Caco-2 (cell line): ENCODE data around the gene PDHB. TPM values are rescaled to one million over a fixed set of nuclear protein-coding genes. Genes with fewer than 3 reads are reported as not detected.

Experiments
- BruUV-seq: library from RNA; stranded (reverse); fragments of 400-500 nt; replicated peaks from 2 replicates; lab custom pipeline; 2021; lab: Mats Ljungman, UMichigan
- CTCF ChIA-PET: fragments of 300-600 bp; sonication (Branson Sonifier 250); formaldehyde crosslinking; loops from one replicate; lab custom pipeline; 2022; ENCODE audit warnings: antibody characterized with exemption; lab: Charles Lee
- POLR2A ChIA-PET: fragments of 300-600 bp; sonication (Branson Sonifier 250); formaldehyde crosslinking; loops from one replicate; lab custom pipeline; 2022; ENCODE audit warnings: antibody characterized with exemption; lab: Charles Lee
- DNase-seq, 2 experiments: peaks; one replicate each; pipeline versions ENCODE4 v3.0.0 to v3.0.0-alpha.2; 2020 to 2022
- H3K27me3 ChIP-seq: replicated peaks from 2 replicates; pipeline ENCODE4 v1.6.0; 2011; ENCODE audit warnings: low read length; ENCODE audit not compliant: control insufficient read depth, insufficient read depth
- H3K36me3 ChIP-seq: 2 replicates; pipeline ENCODE4 v1.5.1; 2011; ENCODE audit warnings: low read length; ENCODE audit not compliant: control insufficient read depth, insufficient read depth
- H3K4me1 ChIP-seq: fragments of 250-450 bp; sonication (Bioruptor Pico); 2 replicates; pipeline ENCODE4 v1.5.1; 2020; ENCODE audit warnings: mild to moderate bottlenecking
- H3K4me3 ChIP-seq: 2 replicates; pipeline ENCODE4 v1.5.1; 2011; ENCODE audit warnings: low read depth, mild to moderate bottlenecking, control low read depth, low read length
- H3K9me3 ChIP-seq: fragments of 250-450 bp; sonication (Bioruptor Pico); 2 replicates; pipeline ENCODE4 v1.5.1; 2020; ENCODE audit warnings: mild to moderate bottlenecking, moderate library complexity
- H3K27ac Mint-ChIP-seq: one replicate; pipeline ENCODE4 v1.8.0; 2022; ENCODE audit warnings: mixed read lengths; ENCODE audit not compliant: unreplicated experiment
- H3K27me3 Mint-ChIP-seq: one replicate; pipeline ENCODE4 v1.8.0; 2022; ENCODE audit warnings: mixed read lengths; ENCODE audit not compliant: insufficient read depth, unreplicated experiment
- H3K36me3 Mint-ChIP-seq: one replicate; pipeline ENCODE4 v1.8.0; 2022; ENCODE audit warnings: mild to moderate bottlenecking, mixed read lengths; ENCODE audit not compliant: insufficient read depth, unreplicated experiment
- H3K4me1 Mint-ChIP-seq: one replicate; pipeline ENCODE4 v1.8.0; 2022; ENCODE audit warnings: low read depth, mixed read lengths; ENCODE audit not compliant: unreplicated experiment
- H3K4me3 Mint-ChIP-seq: one replicate; pipeline ENCODE4 v1.8.0; 2022; ENCODE audit warnings: mild to moderate bottlenecking, moderate library complexity, mixed read lengths; ENCODE audit not compliant: unreplicated experiment
- H3K9me3 Mint-ChIP-seq: one replicate; pipeline ENCODE4 v1.8.0; 2022; ENCODE audit warnings: mixed read lengths; ENCODE audit not compliant: unreplicated experiment
- intact Hi-C: fragments of 100-400 bp; cut with micrococcal nuclease; formaldehyde crosslinking; loops from one replicate; pipeline ENCODE4 v1.10.0; 2022; ENCODE audit not compliant: unreplicated experiment
- total RNA-seq: library from RNA; stranded (reverse); gene quantifications from 2 replicates; pipeline ENCODE4 v1.2.3, GENCODE V29; 2022
- TF ChIP-seq, protein P1 (sequence below), 2 experiments: fragments of 200-600 bp in 1 of 2; IDR thresholded peaks; 1 replicate in 1 of 2; 2 replicates in 1 of 2; pipeline versions ENCODE4 v1.5.1 to v1.8.0; 2011 to 2022; ENCODE audit warnings: antibody characterized with exemption in 1 of 2, control low read depth in 1 of 2, inconsistent platforms in 1 of 2, low read depth in 1 of 2, low read length in 1 of 2, mild to moderate bottlenecking in 1 of 2, moderate library complexity in 1 of 2; ENCODE audit not compliant: insufficient read depth in 1 of 2, severe bottlenecking in 1 of 2, unreplicated experiment in 1 of 2

The PDHB gene
- total RNA-seq, 1 experiment from 2014 or later = 89.8 TPM

GRCh38 chr3:58478781-58479180 lies 45.1 kb upstream of the PDHB start:
- TF ChIP-seq, protein P1, sequence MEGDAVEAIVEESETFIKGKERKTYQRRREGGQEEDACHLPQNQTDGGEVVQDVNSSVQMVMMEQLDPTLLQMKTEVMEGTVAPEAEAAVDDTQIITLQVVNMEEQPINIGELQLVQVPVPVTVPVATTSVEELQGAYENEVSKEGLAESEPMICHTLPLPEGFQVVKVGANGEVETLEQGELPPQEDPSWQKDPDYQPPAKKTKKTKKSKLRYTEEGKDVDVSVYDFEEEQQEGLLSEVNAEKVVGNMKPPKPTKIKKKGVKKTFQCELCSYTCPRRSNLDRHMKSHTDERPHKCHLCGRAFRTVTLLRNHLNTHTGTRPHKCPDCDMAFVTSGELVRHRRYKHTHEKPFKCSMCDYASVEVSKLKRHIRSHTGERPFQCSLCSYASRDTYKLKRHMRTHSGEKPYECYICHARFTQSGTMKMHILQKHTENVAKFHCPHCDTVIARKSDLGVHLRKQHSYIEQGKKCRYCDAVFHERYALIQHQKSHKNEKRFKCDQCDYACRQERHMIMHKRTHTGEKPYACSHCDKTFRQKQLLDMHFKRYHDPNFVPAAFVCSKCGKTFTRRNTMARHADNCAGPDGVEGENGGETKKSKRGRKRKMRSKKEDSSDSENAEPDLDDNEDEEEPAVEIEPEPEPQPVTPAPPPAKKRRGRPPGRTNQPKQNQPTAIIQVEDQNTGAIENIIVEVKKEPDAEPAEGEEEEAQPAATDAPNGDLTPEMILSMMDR (IDR thresholded peaks at IDR 0.05; ENCODE audit: insufficient read depth in 1 of 2, low read depth in 1 of 2, low read length in 1 of 2, severe bottlenecking in 1 of 2, unreplicated experiment in 1 of 2) = no peak
- no peaks in the 10 kb centered on the region for H3K4me1 Mint-ChIP-seq
- DNase-seq = no peak
- no peak overlapping the region for H3K4me3 Mint-ChIP-seq
- intact Hi-C loops = no loop called here
- H3K9me3 Mint-ChIP-seq = no peaks in the 10 kb centered on the region
- Histone ChIP-seq H3K4me3 (no peak overlapping the region), H3K36me3 (no peaks in the 10 kb centered on the region), H3K4me1 (no peaks in the 10 kb centered on the region), H3K9me3 (peaks cover 8% of the 10 kb centered on the region; the same call in 1 of the 2 replicates), H3K27me3 (no peaks in the 10 kb centered on the region)
- no peaks in the 10 kb centered on the region for H3K27me3 Mint-ChIP-seq
- H3K36me3 Mint-ChIP-seq = peaks cover 5% of the 10 kb centered on the region
- ChIA-PET POLR2A (no interaction called here), CTCF (no interaction called here)
- BruUV-seq = no TSS peak
- no peak overlapping the region for H3K27ac Mint-ChIP-seq

DNA sequence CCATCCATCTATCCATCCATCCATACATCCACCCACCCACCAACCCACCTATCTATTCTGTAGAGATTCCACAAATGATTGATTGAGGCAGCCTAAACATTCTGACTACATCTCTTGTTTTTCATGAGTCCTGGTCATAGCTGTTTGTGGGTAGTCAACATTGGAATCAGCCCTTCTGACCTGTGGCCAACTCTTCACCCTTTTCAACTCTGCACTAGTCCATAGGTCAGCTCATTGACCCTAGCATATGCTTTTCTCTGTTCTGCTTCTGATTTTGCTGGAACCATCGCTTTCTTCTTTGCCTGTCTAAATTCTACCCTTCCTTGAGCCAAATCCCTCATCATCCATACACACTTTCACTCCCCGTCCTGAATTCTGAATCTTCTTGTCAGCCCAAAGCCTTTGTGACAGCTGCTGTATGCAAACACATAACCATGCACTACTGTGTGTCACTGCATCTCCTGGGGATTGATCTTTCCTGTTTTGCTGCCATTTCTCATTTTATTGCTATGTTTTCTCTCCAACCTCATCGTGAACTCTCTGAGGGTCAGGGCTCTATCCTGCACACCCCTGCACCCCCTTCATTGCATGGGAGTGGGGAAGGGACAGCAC lies 41.4 kb upstream of the PDHB start:
- Mint-ChIP-seq H3K36me3 (peaks cover 5% of the 10 kb centered on the region), H3K9me3 (no peaks in the 10 kb centered on the region), H3K27ac (no peak overlapping the region), H3K4me3 (no peak overlapping the region), H3K27me3 (no peaks in the 10 kb centered on the region), H3K4me1 (peaks cover 9% of the 10 kb centered on the region)
- POLR2A ChIA-PET = no interaction called here
- Histone ChIP-seq H3K27me3 (no peaks in the 10 kb centered on the region), H3K4me1 (peaks cover 24% of the 10 kb centered on the region), H3K9me3 (no peaks in the 10 kb centered on the region), H3K36me3 (no peaks in the 10 kb centered on the region), H3K4me3 (no peak overlapping the region)
- TF ChIP-seq, protein P1 (IDR thresholded peaks at IDR 0.05; ENCODE audit: insufficient read depth in 1 of 2, low read depth in 1 of 2, low read length in 1 of 2, severe bottlenecking in 1 of 2, unreplicated experiment in 1 of 2) = no peak
- no TSS peak for BruUV-seq
- intact Hi-C loops = no loop called here
- no peak for DNase-seq
- CTCF ChIA-PET = no interaction called here

GRCh38 chr3:58474348-58474911 lies 40.8 kb upstream of the PDHB start:
- no peak for DNase-seq
- Mint-ChIP-seq H3K4me1 (peaks cover 14% of the 10 kb centered on the region), H3K27ac (no peak overlapping the region), H3K4me3 (no peak overlapping the region), H3K9me3 (no peaks in the 10 kb centered on the region), H3K27me3 (no peaks in the 10 kb centered on the region), H3K36me3 (peaks cover 5% of the 10 kb centered on the region)
- BruUV-seq = no TSS peak
- no peaks in the 10 kb centered on the region for H3K9me3 ChIP-seq
- no peaks in the 10 kb centered on the region for H3K27me3 ChIP-seq
- intact Hi-C loops = no loop called here
- H3K4me1 ChIP-seq = peaks cover 30% of the 10 kb centered on the region
- ChIA-PET CTCF (no interaction called here), POLR2A (no interaction called here)
- H3K4me3 ChIP-seq = no peak overlapping the region
- H3K36me3 ChIP-seq = no peaks in the 10 kb centered on the region
- TF ChIP-seq, protein P1 (IDR thresholded peaks at IDR 0.05; ENCODE audit: insufficient read depth in 1 of 2, low read depth in 1 of 2, low read length in 1 of 2, severe bottlenecking in 1 of 2, unreplicated experiment in 1 of 2) = no peak
